DND-41 (cell line): ENCODE measurements around the gene HLA-E.

Source experiments
- CTCF ChIP-seq: IDR thresholded peaks from 2 replicates; pipeline ENCODE4 v1.5.1; 2012; ENCODE audit warnings: borderline replicate concordance, low read length, moderate library complexity, mild to moderate bottlenecking; ENCODE audit not compliant: poor library complexity, severe bottlenecking; ENCODE audit errors: extremely low read depth
- EZH2 ChIP-seq: IDR thresholded peaks from 3 replicates; pipeline ENCODE4 v1.6.1; 2012; ENCODE audit warnings: borderline replicate concordance, low read depth, mild to moderate bottlenecking, moderate library complexity, low read length, inconsistent platforms; ENCODE audit not compliant: severe bottlenecking

- no peak for TF ChIP-seq CTCF
- no peak for TF ChIP-seq EZH2
These were observed 28.3 kb upstream of the HLA-E start for GRCh38 chr6:30461055-30461454.
